GM21529 (cell line): ENCODE data around the gene CTNNA1.
"Not testable (repeated sequence)": the region's sequence is repeated elsewhere in the genome, so short reads cannot be mapped to it uniquely, and the experiment has no call there.

ENCODE experiments used
- ATAC-seq: cut with Tn5 transposase; IDR thresholded peaks from one replicate; pipeline ENCODE4 v1.9.1; 2021; ENCODE audit not compliant: unreplicated experiment

CTNNA1 gene

DNA sequence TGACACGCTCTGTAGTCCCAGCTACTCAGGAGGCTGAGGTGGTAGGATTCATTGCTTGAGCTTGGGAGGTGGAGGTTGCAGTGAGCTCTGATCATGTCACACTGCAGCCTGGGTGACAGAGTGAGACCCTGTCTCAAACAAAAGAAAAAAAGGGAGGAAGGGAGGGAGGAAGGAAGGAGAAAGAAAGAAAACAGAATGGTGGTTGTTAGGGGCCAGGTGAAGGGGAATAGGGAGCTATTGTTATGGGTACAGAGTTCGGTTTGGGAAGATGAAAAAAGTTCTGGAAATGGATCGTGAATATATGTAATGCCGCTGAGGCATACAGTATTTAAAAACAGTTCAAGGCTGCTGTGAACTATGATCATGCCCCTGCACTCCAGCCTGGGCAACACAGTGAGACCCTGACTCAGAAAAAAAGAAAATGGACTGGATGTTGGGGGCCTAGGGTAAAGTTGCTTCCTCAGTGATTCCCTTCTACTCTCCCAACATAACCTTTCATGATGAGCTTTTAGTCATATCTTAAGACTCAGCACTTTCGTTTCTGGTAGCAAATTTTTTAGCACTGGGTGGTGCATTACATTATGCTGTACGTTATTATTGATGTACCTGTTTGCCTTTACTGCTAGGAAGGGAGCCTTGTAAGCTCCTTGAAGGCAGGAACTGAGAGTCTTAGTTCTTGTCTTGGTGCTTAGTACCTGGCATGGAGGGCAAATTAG is 4.0 kb downstream of the CTNNA1 start:
- ATAC-seq: no peak

GRCh38 chr5:138760448-138761110 is 7.4 kb downstream of the CTNNA1 start:
- no peak for ATAC-seq

- not testable (repeated sequence) for ATAC-seq
Observed at GRCh38 chr5:138761115-138761514, 7.9 kb downstream of the CTNNA1 start.

DNA sequence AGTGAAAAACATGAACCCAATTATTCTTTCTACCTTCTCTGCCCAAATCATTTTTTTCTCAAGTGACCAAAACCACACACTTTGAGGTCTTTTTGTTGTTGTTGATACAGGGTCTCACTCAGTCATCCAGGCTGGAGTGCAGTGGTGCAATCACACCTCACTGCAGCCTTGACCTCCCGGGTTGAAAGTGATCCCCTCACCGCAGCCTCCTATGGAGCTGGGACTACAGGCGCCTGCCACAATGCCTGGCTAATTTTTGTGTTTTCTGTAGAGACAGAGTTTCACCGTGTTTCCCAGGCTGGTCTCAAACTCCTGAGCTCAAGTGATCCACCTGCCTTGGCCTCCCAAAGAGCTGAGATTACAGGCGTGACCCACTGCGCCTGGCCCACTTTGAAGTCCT is 8.4 kb downstream of the CTNNA1 start:
- ATAC-seq: not testable (repeated sequence)

GRCh38 chr5:138762110-138762509 is 8.9 kb downstream of the CTNNA1 start:
- no peak for ATAC-seq

DNA sequence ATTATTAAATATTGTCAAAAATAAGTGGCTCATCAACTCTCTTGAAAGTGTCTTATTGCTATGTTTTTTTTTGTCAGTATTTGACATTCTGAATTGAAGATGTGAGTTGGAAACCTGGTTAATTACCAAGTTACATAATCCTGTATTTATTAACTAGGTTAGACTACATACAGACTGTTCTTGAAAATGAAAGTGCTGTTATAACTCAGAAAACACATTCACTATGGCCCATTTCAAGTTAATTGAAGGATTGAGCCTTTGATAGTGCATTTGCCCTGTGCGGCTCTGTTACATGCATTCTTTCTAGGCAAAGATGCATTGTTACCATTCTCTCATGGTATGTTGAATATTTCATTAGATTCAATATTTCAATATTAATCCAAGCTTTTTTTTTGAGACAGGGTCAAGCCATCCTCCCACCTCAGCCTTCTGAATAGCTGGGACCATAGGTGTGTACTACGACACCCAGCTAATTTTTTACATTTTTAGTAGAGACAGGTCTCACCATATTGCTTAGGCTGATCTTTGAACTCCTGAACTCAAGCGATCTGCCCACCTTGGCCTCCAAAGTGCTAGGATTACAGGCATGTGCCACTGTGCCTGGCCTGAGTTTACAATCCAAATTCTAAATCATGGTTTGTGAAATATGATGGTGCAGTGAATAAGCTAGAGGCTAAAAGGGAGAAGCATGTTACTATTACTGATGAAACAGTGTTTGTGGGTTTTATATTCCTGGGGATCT is 10.0 kb downstream of the CTNNA1 start:
- ATAC-seq: no peak

DNA sequence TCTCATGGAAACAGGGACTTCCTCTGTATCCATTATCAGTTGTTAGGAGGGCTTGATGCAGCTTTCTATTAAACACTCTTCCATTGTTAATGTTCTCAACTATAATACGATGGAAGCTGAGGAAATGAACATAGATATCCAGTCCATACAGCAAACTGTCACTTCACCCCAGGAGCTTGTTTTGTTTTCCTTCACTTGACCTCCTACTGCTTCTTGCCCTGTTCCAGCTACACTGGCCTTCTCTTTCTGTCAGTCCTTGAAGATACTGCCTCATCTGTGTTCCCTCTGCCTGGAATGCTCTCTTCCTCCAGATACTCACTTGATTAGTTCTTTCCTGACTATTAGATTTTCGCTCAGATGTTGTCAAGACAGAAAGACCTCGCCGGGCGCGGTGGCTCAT is 17.1 kb downstream of the CTNNA1 start:
- ATAC-seq: no peak

GRCh38 chr5:138770977-138771376 is 17.8 kb downstream of the CTNNA1 start:
- ATAC-seq: no peak

DNA sequence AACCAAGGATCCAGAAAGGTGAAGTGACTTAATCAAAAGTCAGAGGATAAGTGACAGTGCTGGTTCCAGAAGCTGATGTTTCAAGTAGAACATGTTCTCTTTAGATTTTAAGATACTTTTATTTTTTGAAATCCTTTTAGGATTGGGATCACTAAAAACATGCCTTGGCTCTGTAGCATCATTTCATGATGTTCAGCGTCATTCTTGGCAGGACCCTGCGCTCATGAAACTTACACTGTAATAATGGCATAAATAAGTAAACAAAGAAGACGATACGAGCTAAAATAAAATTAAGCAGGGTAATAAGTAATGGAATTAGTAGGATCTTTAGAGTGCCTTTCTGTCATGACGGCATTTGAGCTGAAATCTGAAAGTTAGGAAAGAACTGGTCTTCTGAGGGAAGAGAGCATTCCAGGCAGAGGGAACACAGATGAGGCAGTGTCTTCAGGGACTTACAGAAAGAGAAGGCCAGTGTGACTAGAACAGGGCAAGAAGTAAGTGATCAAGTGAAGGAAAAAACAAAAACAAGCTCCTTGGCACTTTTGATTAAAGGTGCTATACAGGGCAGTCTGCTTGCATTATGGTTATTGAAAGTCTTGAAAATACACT is 19.9 kb downstream of the CTNNA1 start:
- no peak for ATAC-seq

DNA sequence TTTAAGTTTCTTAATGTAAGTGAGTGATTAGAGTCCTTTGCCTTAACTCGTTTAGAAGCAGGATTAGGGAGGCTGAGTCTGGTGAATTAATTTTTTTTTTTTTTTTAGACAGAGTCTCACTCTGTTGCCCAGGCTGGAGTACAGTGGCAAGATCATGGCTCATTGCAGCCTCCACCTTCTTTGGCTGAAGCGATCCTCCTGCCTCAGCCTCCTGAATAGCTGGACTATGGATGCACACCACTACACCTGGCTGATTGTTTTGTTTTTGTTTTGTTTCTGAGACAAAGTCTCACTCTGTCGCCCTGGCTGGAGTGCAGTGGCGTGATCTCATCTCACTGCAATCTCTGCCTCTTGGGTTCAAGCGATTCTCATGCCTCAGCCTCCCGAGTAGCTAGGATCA is 20.4 kb downstream of the CTNNA1 start:
- ATAC-seq: not testable (repeated sequence)

DNA sequence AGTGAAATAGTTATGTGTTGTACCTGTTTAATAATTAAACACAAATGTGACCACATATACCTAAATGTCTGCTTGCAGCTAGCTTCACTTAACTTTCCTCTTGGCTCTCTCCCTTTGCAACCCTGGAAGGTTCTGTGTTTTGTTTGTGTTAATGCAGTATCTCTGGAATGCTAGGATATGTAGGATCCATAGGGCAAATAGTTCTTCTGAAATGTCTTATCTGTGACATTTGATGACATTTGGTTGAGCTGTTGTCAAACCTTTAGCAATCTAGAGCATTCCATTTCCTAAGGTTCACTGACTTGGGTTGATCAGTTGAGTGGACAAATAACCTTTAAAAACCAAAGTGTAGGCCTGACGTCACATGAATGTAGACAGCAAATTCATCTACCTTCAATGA is 21.8 kb downstream of the CTNNA1 start:
- ATAC-seq: no peak

- ATAC-seq: no peak
Observed at GRCh38 chr5:138778234-138778633, 25.0 kb downstream of the CTNNA1 start.

GRCh38 chr5:138783976-138784375 is 30.8 kb downstream of the CTNNA1 start:
- ATAC-seq: no peak

DNA sequence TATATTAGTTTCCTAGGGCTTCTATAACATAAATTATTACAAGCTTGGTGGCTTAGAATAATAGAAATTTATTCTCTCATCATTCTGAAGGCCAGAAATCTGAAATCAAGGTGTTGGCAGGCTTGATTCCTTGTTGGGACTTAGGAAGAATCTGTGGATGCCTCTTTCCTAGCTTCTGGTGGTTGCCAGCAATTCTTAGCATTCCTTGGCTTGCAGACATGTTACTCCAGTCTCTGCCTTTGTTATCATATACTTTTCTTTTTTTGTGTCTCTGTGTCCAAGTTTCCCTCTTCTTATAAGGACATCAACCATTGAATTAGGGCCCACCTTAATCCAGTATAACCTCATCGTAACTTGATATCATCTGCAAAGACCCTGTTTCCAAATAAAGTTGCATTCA is 31.4 kb downstream of the CTNNA1 start:
- ATAC-seq: no peak

GRCh38 chr5:138789771-138790242 is 36.6 kb downstream of the CTNNA1 start:
- ATAC-seq: no peak

DNA sequence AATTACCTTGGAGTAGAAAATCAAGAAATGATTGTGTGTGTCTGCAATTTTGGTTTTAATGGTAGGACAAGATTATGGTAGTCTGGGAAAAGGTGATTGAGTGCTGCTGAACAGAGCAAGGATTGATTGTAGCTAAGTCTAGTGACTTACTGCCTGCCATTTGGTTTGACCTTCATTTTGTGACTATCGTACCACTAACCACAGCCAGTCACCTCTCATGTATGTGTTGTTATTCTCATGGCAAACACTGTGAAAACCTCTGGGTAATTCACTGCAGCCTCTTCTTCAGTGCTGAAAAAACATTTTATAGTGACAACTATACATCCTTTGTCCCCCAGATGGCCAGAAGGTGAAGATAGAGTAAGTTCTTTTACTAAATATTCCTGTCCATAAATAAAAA is 37.5 kb downstream of the CTNNA1 start:
- no peak for ATAC-seq

DNA sequence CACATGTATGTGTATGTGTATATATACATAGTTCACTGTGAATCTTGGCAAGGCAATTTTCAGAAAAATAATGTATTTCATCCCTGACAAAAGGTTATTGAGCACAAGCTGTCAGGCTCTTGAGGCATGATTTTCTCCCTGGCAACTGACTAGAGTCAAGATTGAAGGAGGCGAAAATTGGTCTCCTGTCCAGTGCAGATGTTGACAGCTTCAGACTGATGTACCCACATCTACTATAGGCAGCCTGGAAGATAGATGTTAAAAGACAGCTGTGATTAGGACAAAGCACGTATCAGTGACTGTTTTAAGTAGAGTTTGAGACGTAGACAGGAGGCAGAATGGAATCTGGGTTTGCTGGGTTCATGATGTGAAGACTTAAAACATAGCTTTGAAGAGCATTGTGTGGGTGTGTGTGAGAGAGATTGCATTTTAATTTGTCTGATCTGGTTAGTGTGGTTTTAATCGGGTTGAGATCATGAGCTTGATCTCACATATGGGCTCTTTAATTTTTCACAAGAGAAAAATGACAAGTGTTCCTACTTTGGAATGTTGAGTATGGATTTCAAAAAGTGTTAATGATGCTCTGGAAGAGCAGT is 39.1 kb downstream of the CTNNA1 start:
- ATAC-seq: no peak

DNA sequence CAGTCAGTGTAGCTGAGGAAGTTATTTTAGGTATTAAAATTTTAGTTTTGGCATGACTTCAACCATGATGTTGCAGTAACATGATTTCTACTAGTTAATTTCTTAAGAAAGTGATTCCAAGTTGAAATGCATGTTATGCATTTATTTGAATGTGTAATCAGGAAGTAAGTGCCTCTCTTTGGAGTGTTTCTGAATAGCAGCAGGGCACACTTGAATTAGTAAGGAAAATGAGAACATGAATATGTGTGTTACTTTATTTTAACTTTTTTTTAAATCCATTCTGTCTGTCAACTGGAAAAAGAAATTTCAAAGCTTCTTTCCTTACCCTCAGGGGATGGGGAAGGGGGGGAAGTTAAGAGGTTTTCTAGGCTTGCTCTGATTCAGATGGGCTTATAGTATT is 40.4 kb downstream of the CTNNA1 start:
- no peak for ATAC-seq

DNA sequence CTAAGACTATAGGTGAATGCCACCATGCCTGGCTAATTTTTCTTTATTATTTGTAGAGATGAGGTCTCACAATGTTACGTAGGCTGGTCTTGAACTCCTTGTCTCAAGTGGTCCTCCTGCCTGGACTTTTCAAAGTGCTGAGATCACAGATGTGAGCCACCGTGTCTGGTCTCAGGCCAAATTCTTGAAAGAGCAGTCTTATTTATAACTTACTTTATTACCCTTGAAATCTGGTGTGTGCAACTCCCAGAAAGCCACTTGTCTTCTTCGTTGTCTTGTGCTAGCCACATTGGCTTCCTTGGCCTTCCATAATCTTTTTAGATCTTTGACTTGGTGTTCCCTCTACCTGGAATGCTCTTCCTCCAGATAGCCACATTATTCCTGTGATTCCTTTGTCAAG is 50.1 kb downstream of the CTNNA1 start:
- ATAC-seq: no peak

DNA sequence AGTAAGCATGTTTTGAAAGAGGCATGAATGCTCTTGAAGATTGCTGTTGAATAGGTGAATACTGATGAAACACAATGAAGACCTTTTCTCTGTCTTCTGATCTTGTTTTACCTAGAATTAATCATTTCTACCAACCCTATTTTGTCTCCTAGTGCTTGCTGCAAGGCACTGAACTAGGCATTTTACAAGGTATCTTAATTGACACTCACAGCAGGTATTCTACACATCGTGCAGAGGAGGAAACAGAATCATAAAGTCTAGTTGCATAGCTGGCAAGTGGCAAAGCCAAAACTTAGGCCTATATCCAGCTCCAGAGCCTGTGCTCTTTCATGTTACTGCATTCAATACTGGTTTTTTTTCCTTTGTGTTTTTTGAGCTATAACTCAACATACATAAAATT is 50.7 kb downstream of the CTNNA1 start:
- ATAC-seq: no peak

DNA sequence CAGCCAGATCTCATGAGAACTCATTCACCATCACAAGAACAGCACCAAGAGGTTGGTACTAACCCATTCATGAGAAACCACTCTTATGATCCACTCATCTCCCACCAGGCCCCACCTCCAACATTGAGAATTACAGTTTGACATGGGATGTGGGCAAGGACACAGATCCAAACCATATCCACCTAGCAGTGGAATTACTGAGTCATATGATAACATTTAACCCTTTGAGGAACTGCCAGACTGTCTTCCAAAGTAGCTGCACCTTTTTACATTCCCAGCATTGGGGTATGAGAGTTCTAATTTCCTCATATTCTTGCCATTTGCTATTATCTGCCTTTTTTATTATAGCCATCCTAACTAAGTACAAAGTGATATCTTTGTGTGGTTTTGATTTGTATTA is 51.9 kb downstream of the CTNNA1 start:
- ATAC-seq: no peak
